D721Med (cell line): ENCODE data around the gene CCDC34.

Source experiments
- DNase-seq: peaks from one replicate; pipeline ENCODE4 v3.0.0; 2011; ENCODE audit warnings: low spot score; ENCODE audit not compliant: insufficient read length
- FAIRE-seq: peaks from 2 replicates; lab custom pipeline; 2011; peaks lifted over from hg19 to GRCh38; lab: Jason Lieb, UNC
- TF ChIP-seq, protein P1 (sequence below): IDR thresholded peaks from 2 replicates; pipeline ENCODE4 v1.5.1; 2012; ENCODE audit warnings: mild to moderate bottlenecking, control low read depth; ENCODE audit not compliant: insufficient read depth; ENCODE audit errors: missing control alignments

CCDC34 gene

DNA sequence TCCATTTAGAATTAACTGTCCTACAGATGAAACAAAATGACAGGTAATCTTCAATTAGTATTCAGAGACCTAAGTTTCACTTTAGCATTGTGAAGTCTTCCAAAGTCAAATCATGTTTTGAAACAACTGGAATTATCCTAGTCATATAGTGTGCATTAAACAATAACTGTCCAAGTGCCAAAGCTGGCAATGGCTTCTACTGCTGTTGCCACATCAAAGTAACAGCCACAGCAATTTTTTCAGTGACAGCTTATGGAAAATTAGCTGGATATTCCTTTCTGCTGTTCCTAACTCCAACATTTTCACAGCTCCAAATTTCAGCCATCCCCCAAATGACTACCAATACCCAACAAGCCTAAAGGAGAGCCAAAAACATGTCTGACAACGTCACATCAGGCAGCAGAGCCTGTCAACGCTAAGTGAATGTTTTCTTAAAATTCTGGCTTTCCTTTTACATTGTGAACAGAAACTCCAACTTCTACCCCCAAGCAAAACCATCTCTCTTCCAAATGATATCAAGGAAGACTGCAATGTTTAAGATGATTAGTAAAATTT, 45.3 kb upstream of the CCDC34 start:
- no peak for FAIRE-seq
- TF ChIP-seq, protein P1, sequence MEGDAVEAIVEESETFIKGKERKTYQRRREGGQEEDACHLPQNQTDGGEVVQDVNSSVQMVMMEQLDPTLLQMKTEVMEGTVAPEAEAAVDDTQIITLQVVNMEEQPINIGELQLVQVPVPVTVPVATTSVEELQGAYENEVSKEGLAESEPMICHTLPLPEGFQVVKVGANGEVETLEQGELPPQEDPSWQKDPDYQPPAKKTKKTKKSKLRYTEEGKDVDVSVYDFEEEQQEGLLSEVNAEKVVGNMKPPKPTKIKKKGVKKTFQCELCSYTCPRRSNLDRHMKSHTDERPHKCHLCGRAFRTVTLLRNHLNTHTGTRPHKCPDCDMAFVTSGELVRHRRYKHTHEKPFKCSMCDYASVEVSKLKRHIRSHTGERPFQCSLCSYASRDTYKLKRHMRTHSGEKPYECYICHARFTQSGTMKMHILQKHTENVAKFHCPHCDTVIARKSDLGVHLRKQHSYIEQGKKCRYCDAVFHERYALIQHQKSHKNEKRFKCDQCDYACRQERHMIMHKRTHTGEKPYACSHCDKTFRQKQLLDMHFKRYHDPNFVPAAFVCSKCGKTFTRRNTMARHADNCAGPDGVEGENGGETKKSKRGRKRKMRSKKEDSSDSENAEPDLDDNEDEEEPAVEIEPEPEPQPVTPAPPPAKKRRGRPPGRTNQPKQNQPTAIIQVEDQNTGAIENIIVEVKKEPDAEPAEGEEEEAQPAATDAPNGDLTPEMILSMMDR: no peak

DNA sequence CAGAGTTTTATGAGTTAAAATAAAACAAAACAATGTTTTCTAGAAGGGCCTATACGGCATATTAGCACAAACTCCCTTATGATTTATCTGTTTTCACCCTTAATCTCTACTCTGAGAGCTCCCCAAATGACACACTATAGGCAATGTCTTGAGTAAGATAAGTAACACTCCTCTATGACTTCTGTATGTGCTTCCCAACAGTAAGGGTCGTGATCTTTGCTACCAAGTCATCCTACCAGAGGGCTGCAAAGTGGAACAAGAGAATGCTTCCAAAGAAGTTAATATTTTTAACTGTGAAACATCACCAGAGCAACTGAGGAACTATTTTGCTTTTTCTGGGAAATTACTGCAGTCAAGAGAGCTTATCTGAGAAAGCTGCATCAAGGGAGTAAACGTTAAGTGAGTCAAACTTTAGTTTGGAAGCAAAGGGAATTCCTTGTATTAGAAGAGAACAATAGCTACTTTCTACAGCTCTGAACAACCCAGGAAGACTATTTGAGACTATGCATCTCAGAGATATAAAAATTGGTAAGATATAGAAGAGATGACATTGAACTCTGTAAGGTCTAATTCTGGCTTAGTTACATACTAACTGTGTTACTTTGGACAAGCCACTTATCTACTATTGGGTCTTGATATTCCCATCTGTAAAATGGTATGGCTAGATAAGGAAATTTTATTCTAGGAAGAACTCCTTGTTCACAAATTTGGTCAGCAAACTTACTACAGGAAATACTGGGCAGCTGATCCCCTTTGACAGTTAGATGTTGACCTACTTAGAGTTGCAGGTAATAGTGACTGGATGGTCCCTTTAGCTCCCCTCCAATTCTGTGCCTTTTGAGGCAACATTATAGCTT, 43.7 kb upstream of the CCDC34 start:
- no peak for FAIRE-seq
- TF ChIP-seq, protein P1: no peak
- no peak for DNase-seq

More for the DNA sequence above, 45.3 kb upstream of the CCDC34 start:
- no peak for DNase-seq

DNA sequence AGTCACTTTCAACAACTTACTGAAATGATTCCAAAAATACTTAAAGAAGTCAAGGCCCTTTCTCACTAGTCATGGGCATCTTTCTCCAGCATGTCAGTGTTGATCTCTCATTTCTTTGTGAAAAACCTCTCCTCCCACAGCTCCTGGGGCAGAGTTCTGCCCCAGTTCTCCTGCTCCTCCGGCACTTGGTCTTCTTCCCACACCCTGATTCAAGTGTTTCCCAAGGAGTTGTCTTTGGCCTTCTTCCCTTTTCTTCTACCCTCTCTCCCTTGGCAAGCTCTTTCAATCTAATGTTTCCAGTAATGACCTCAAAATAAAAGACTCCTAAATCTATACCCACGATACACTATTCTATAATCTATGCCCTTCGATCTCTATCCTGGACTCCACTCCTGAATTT, 42.1 kb upstream of the CCDC34 start:
- FAIRE-seq: no peak
- DNase-seq: no peak
- TF ChIP-seq, protein P1: no peak

DNA sequence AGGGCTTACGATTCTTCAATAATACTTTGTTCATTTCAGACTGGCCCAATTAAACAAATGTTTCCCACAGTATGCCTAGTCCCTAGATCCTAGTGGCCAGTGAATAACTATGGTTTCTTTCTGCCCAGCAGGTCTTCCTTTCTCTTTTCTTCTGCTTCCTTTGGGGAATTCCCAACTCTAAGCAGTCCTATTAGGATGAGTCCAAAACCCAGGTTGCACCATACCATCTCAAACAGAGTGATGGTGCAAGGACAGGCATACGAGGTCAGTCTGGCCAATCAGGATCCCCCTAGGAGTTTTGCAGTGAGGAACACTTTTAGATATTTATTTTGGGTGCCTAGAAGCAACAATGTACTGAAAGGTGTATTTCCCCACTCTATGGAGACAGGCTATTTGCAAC, 41.4 kb upstream of the CCDC34 start:
- no peak for DNase-seq
- TF ChIP-seq, protein P1: no peak
- no peak for FAIRE-seq

DNA sequence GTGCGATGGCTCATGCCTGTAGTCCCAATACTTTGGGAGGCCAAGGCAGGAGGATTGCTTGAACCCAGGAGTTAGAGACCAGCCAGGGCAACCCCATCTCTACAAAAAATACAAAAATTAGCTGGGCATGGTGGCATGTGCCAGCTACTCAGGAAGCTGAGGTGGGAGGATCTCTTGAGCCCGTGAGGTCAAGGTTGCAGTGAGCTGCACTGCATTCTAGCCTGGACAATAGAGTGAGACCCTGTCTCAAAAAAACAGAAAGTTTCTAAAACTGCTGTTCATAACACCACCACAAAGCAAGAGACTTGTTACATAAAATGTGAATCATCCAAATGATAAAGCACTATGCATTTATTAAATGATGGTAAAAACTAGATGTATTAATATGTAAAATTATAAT, 40.2 kb upstream of the CCDC34 start:
- no peak for DNase-seq
- no peak for FAIRE-seq
- TF ChIP-seq, protein P1: no peak

DNA sequence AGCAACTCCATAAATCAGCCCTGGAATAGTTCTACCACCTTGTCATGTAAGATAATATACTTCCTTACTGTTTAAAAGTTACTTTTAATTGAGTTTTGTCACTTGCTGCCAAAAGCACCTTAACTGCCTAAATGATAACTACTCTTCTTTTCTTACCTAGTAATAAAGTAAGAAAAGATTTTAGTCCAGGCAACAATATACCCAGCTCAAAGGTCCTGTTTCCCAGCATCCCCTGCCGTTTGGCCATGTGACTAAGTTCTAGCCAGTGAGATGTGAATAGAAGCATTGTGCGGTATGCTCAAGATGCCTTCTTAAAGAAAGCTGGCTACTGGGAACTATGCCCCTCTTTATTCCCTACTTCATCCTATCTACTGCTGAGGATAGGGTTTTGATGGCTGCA, 39.4 kb upstream of the CCDC34 start:
- DNase-seq (no peak), FAIRE-seq (no peak)
- TF ChIP-seq, protein P1: no peak

DNA sequence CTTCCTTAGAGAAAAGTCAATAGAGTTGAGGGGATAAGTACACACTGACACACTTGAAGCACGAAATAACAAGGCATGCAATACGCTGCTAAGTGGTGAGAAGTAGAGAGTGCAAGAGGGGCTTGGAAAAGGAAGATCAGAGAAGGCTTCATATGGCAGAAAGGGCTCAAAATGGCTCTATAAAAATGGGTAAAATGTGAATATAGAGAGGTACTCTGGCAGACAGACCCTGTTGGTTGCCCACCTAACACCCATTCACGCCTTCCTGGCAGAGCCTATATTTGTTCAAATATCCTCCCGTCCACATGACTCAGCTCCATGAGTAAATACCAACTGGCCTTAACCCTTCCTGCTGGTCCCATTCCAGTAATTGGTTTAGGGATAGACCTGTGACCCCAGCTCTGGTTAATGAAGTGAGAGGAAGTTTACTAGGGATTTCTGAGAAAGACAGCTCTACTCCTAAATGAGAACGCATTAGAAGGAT, 38.9 kb upstream of the CCDC34 start:
- TF ChIP-seq, protein P1: no peak
- DNase-seq (no peak), FAIRE-seq (no peak)
